ENCODE results near the gene TEPSIN. TPM values are rescaled to one million over a fixed set of nuclear protein-coding genes. Genes with fewer than 3 reads are reported as not detected.
A peak's percentile ranks its signal among the peaks of the same experiment; 100 is the strongest.

TEPSIN gene
- total and polyA plus RNA-seq, 12 donors: 3.1 to 144 (median 40.6) TPM

GRCh38 chr17:81189670-81190530, 49.0 kb downstream of the TEPSIN start:
- no peaks in the 10 kb centered on the region for H3K9me3 ChIP-seq (replicated peaks in 1 of 3)
- no peak overlapping the region for H3K27ac ChIP-seq
- 87 to 95% (median 91%) methylated on average over 11 to 27 of the region's 27 CpGs for WGBS, 4 donors

GRCh38 chr17:81189016-81189415, 49.8 kb downstream of the TEPSIN start:
- Histone ChIP-seq H3K27me3 (no peaks in the 10 kb centered on the region), H3K36me3 (replicated peaks in 1 of 2) (no peaks in the 10 kb centered on the region), H3K4me1 (replicated peaks in 1 of 2) (no peaks in the 10 kb centered on the region), H3K27ac (no peak overlapping the region), H3K9me3 (replicated peaks in 1 of 3) (no peaks in the 10 kb centered on the region), H3K4me3 (no peak overlapping the region)
- no peak for TF ChIP-seq POLR2A (IDR thresholded peaks at IDR 0.05)
- no peak for DNase-seq
- intact Hi-C loops (cut with DNase I): no loop called here
- 89 to 100% (median 96%) methylated on average over 3 to 7 of the region's 7 CpGs for WGBS, 4 donors

More at GRCh38 chr17:81189670-81190530, 49.0 kb downstream of the TEPSIN start:
- Histone ChIP-seq H3K36me3 (replicated peaks in 1 of 2) (no peaks in the 10 kb centered on the region), H3K27me3 (no peaks in the 10 kb centered on the region), H3K4me1 (replicated peaks in 1 of 2) (no peaks in the 10 kb centered on the region), H3K4me3 (no peak overlapping the region)
- intact Hi-C loops (cut with DNase I): no loop called here
- TF ChIP-seq CTCF (IDR thresholded peaks at IDR 0.05): no peak
- no peak for TF ChIP-seq POLR2A (IDR thresholded peaks at IDR 0.05)
- peak in 1 of 7 donors; percentile 22 for DNase-seq

GRCh38 chr17:81188491-81188840, 50.4 kb downstream of the TEPSIN start:
- Histone ChIP-seq H3K36me3 (replicated peaks in 1 of 2) (no peaks in the 10 kb centered on the region), H3K27me3 (no peaks in the 10 kb centered on the region), H3K4me3 (no peak overlapping the region), H3K9me3 (replicated peaks in 1 of 3) (no peaks in the 10 kb centered on the region), H3K4me1 (replicated peaks in 1 of 2) (no peaks in the 10 kb centered on the region), H3K27ac (no peak overlapping the region)
- no peak for DNase-seq
- WGBS, 4 donors: 94 to 100% (median 96%) methylated on average over 2 to 12 of the region's 12 CpGs
- TF ChIP-seq POLR2A (IDR thresholded peaks at IDR 0.05) (no peak), CTCF (IDR thresholded peaks at IDR 0.05) (no peak)
- intact Hi-C loops (cut with DNase I): no loop called here

GRCh38 chr17:81187586-81188490, 51.0 kb downstream of the TEPSIN start:
- WGBS, 4 donors: 89 to 92% (median 90%) methylated on average over 12 to 26 of the region's 26 CpGs
- DNase-seq: no peak
- no peaks in the 10 kb centered on the region for H3K4me1 ChIP-seq (replicated peaks in 1 of 2)

More at GRCh38 chr17:81187586-81188490, 51.0 kb downstream of the TEPSIN start:
- TF ChIP-seq CTCF (IDR thresholded peaks at IDR 0.05): no peak
- TF ChIP-seq POLR2A (IDR thresholded peaks at IDR 0.05): no peak
- Histone ChIP-seq H3K27ac (no peak overlapping the region), H3K27me3 (no peaks in the 10 kb centered on the region), H3K4me3 (no peak overlapping the region), H3K9me3 (replicated peaks in 1 of 3) (no peaks in the 10 kb centered on the region), H3K36me3 (replicated peaks in 1 of 2) (no peaks in the 10 kb centered on the region)
- intact Hi-C loops (cut with DNase I): no loop called here
